Measurements from ENCODE around the gene ARL5C.

Gene ARL5C

GRCh38 chr17:39151943-39152818, 13.8 kb downstream of the ARL5C start:
- ChIA-PET CTCF (interaction anchor here (0.6 to 7.1 kb wide), 24 partner anchors 13 to 354 kb away, joined by 3 to 96 read pairs (median 4); partner anchors contain the start of genes ARL5C and LASP1NB), POLR2A (interaction anchor here (0.7 to 2.1 kb wide), 3 partner anchors 13 to 135 kb away, joined by 5 to 7 read pairs (median 6); no protein-coding TSS in a partner anchor)
- 1% methylated on average over 20 of the region's 25 CpGs for WGBS (ENCODE audit: insufficient coverage)
- Histone ChIP-seq H3K9me3 (ENCODE audit: control extremely low read depth in 1 of 5, control insufficient read depth in 4 of 5, insufficient read depth in 2 of 5, low read depth in 1 of 5, low read length in 4 of 5) (no peaks in the 10 kb centered on the region), H3K27ac (ENCODE audit: insufficient read depth in 1 of 2, low read depth in 1 of 2, low read length in 2 of 2, poor library complexity in 1 of 2, severe bottlenecking in 2 of 2) (no peak overlapping the region), H3K36me3 (ENCODE audit: control insufficient read depth in 4 of 4, insufficient read depth in 4 of 4, low read length in 3 of 4) (no peaks in the 10 kb centered on the region), H3K4me3 (ENCODE audit: control insufficient read depth in 1 of 7, extremely low read depth in 1 of 7, insufficient read depth in 4 of 7, low read depth in 2 of 7, low read length in 6 of 7) (peak overlapping the region in 6 of 7 experiments; percentile 44 to 100 (median 98)), H3K27me3 (replicated peaks in 2 of 5; ENCODE audit: control insufficient read depth in 4 of 5, insufficient read depth in 5 of 5, low read length in 4 of 5) (peaks cover 0 to 45% (median 28%) of the 10 kb centered on the region in 5 experiments), H3K4me1 (ENCODE audit: control extremely low read depth in 1 of 4, control insufficient read depth in 4 of 4, insufficient read depth in 4 of 4, low read length in 3 of 4) (peaks cover 2 to 26% (median 24%) of the 10 kb centered on the region in 4 experiments)
- DNase-seq: peak in 2 of 3 donors; percentile 19 to 23

DNA sequence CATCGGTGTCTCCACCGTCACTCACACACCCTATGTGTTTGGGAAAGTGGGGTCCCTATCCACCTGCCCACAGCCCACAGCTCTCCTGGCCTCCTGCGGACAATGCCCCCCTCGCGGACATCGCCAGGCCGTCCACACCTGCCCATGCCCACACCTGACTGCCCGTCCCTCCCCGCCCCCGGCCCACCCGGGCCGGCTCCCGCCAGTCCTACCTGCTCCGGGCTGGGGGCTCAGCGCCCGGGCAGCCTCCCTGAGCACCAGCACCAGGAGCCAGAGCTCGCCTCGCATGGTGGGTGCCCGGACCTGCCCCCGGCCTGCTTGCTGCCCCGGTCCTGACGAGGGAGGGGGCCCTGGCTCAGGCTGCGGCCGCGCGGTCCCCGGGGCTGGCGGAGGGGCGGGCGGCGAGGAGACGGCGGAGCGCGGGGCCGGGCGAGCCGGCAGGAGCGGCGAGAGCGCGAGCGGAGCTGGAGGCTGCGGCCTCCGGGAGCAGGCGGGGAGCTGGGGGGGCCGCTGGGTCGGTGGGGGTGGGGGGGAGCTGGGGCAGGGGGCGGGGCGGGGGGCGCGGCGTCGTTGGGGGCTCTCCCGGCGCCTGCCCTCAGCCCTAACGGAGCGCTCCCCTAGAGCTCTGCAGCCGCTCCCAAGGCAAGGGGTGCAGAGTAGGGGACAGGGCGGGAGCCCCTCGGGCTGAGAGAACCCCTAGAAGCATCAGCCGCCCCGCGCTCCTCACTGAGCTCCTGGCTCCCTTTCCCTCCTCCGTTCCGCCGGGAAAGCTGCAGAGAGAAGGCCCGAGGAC, 14.6 kb downstream of the ARL5C start, which contains the start of gene PLXDC1:
Gene PLXDC1 (minus strand): TSS at position 488 of the 793 bp plus-strand sequence. CDS start 200 bp downstream, at position 288.
- POLR2A ChIA-PET: no interaction called here
- Histone ChIP-seq H3K27me3 (replicated peaks in 2 of 5; ENCODE audit: control insufficient read depth in 4 of 5, insufficient read depth in 5 of 5, low read length in 4 of 5) (peaks cover 0 to 45% (median 28%) of the 10 kb centered on the region in 5 experiments), H3K27ac (ENCODE audit: insufficient read depth in 1 of 2, low read depth in 1 of 2, low read length in 2 of 2, poor library complexity in 1 of 2, severe bottlenecking in 2 of 2) (no peak within 1 kb of the TSS), H3K4me3 (ENCODE audit: control insufficient read depth in 1 of 7, extremely low read depth in 1 of 7, insufficient read depth in 4 of 7, low read depth in 2 of 7, low read length in 6 of 7) (peak within 1 kb of the TSS in 4 of 7 experiments; percentile 44 to 100 (median 97)), H3K36me3 (ENCODE audit: control insufficient read depth in 4 of 4, insufficient read depth in 4 of 4, low read length in 3 of 4) (no peaks in the 10 kb centered on the region), H3K9me3 (ENCODE audit: control extremely low read depth in 1 of 5, control insufficient read depth in 4 of 5, insufficient read depth in 2 of 5, low read depth in 1 of 5, low read length in 4 of 5) (no peaks in the 10 kb centered on the region), H3K4me1 (ENCODE audit: control extremely low read depth in 1 of 4, control insufficient read depth in 4 of 4, insufficient read depth in 4 of 4, low read length in 3 of 4) (peaks cover 2 to 26% (median 24%) of the 10 kb centered on the region in 4 experiments)
- DNase-seq: peak in 1 of 3 donors; percentile 23
- under 1% methylated on average over 31 of the region's 68 CpGs for WGBS (ENCODE audit: insufficient coverage)
- CTCF ChIA-PET: interaction anchor here (0.8 to 7.1 kb wide), 9 partner anchors 14 to 200 kb away, joined by 3 to 96 read pairs (median 5); partner anchors contain the start of gene ARL5C

- CTCF ChIA-PET: interaction anchor here (1.2 to 7.1 kb wide), 4 partner anchors 15 to 199 kb away, joined by 3 to 96 read pairs (median 10); partner anchors contain the start of gene ARL5C
- DNase-seq: no peak
- POLR2A ChIA-PET: no interaction called here
- H3K4me3 ChIP-seq (ENCODE audit: control insufficient read depth in 1 of 7, extremely low read depth in 1 of 7, insufficient read depth in 4 of 7, low read depth in 2 of 7, low read length in 6 of 7): peak overlapping the region in 3 of 7 experiments; percentile 40 to 63 (median 53)
- WGBS (ENCODE audit: insufficient coverage): 0% methylated on average over 1 of the region's 5 CpGs
- no peak overlapping the region for H3K27ac ChIP-seq (ENCODE audit: insufficient read depth in 1 of 2, low read depth in 1 of 2, low read length in 2 of 2, poor library complexity in 1 of 2, severe bottlenecking in 2 of 2)
- no peaks in the 10 kb centered on the region for H3K36me3 ChIP-seq (ENCODE audit: control insufficient read depth in 4 of 4, insufficient read depth in 4 of 4, low read length in 3 of 4)
- peaks cover 0 to 45% (median 28%) of the 10 kb centered on the region in 5 experiments for H3K27me3 ChIP-seq (replicated peaks in 2 of 5; ENCODE audit: control insufficient read depth in 4 of 5, insufficient read depth in 5 of 5, low read length in 4 of 5)
- peaks cover 2 to 26% (median 24%) of the 10 kb centered on the region in 4 experiments for H3K4me1 ChIP-seq (ENCODE audit: control extremely low read depth in 1 of 4, control insufficient read depth in 4 of 4, insufficient read depth in 4 of 4, low read length in 3 of 4)
- no peaks in the 10 kb centered on the region for H3K9me3 ChIP-seq (ENCODE audit: control extremely low read depth in 1 of 5, control insufficient read depth in 4 of 5, insufficient read depth in 2 of 5, low read depth in 1 of 5, low read length in 4 of 5)
These were observed 15.2 kb downstream of the ARL5C start for GRCh38 chr17:39150795-39151149.

- WGBS (ENCODE audit: insufficient coverage): 83% methylated on average over 4 of the region's 5 CpGs
- CTCF ChIA-PET: interaction anchor here (0.9 to 7.1 kb wide), 4 partner anchors 15 to 82 kb away, joined by 3 to 96 read pairs (median 10); partner anchors contain the start of gene ARL5C
- peaks cover 2 to 26% (median 24%) of the 10 kb centered on the region in 4 experiments for H3K4me1 ChIP-seq (ENCODE audit: control extremely low read depth in 1 of 4, control insufficient read depth in 4 of 4, insufficient read depth in 4 of 4, low read length in 3 of 4)
- no peak for DNase-seq
- H3K36me3 ChIP-seq (ENCODE audit: control insufficient read depth in 4 of 4, insufficient read depth in 4 of 4, low read length in 3 of 4): no peaks in the 10 kb centered on the region
- POLR2A ChIA-PET: no interaction called here
- no peak overlapping the region for H3K27ac ChIP-seq (ENCODE audit: insufficient read depth in 1 of 2, low read depth in 1 of 2, low read length in 2 of 2, poor library complexity in 1 of 2, severe bottlenecking in 2 of 2)
- H3K4me3 ChIP-seq (ENCODE audit: control insufficient read depth in 1 of 7, extremely low read depth in 1 of 7, insufficient read depth in 4 of 7, low read depth in 2 of 7, low read length in 6 of 7): no peak overlapping the region
- H3K27me3 ChIP-seq (replicated peaks in 2 of 5; ENCODE audit: control insufficient read depth in 4 of 5, insufficient read depth in 5 of 5, low read length in 4 of 5): peaks cover 0 to 45% (median 28%) of the 10 kb centered on the region in 5 experiments
- H3K9me3 ChIP-seq (ENCODE audit: control extremely low read depth in 1 of 5, control insufficient read depth in 4 of 5, insufficient read depth in 2 of 5, low read depth in 1 of 5, low read length in 4 of 5): no peaks in the 10 kb centered on the region
These were observed 15.8 kb downstream of the ARL5C start for GRCh38 chr17:39150104-39150634.

- H3K4me3 ChIP-seq (ENCODE audit: control insufficient read depth in 1 of 7, extremely low read depth in 1 of 7, insufficient read depth in 4 of 7, low read depth in 2 of 7, low read length in 6 of 7): no peak overlapping the region
- POLR2A ChIA-PET: interaction anchor here (0.6 kb wide), 1 partner anchor 1386 kb away, joined by 4 read pairs; no protein-coding TSS in a partner anchor
- H3K9me3 ChIP-seq (ENCODE audit: control extremely low read depth in 1 of 5, control insufficient read depth in 4 of 5, insufficient read depth in 2 of 5, low read depth in 1 of 5, low read length in 4 of 5): no peaks in the 10 kb centered on the region
- H3K36me3 ChIP-seq (ENCODE audit: control insufficient read depth in 4 of 4, insufficient read depth in 4 of 4, low read length in 3 of 4): no peaks in the 10 kb centered on the region
- CTCF ChIA-PET: interaction anchor here (0.6 to 1.7 kb wide), 5 partner anchors 27 to 184 kb away, joined by 3 to 9 read pairs (median 4); no protein-coding TSS in a partner anchor
- no peak overlapping the region for H3K27ac ChIP-seq (ENCODE audit: insufficient read depth in 1 of 2, low read depth in 1 of 2, low read length in 2 of 2, poor library complexity in 1 of 2, severe bottlenecking in 2 of 2)
- peaks cover 0 to 20% (median 16%) of the 10 kb centered on the region in 4 experiments for H3K4me1 ChIP-seq (ENCODE audit: control extremely low read depth in 1 of 4, control insufficient read depth in 4 of 4, insufficient read depth in 4 of 4, low read length in 3 of 4)
- no peak for DNase-seq
- 73% methylated on average over 10 of the region's 13 CpGs for WGBS (ENCODE audit: insufficient coverage)
- peaks cover 0 to 44% (median 34%) of the 10 kb centered on the region in 5 experiments for H3K27me3 ChIP-seq (replicated peaks in 2 of 5; ENCODE audit: control insufficient read depth in 4 of 5, insufficient read depth in 5 of 5, low read length in 4 of 5)
These were observed 18.5 kb downstream of the ARL5C start for GRCh38 chr17:39147221-39148185.
